Measurements from ENCODE around the gene MYO9A.

MYO9A gene

GRCh38 chr15:71779073-71779797 lies 338.7 kb downstream of the MYO9A start:
- no peak for DNase-seq

GRCh38 chr15:71777216-71777943 lies 340.6 kb downstream of the MYO9A start:
- no peak for DNase-seq

DNA sequence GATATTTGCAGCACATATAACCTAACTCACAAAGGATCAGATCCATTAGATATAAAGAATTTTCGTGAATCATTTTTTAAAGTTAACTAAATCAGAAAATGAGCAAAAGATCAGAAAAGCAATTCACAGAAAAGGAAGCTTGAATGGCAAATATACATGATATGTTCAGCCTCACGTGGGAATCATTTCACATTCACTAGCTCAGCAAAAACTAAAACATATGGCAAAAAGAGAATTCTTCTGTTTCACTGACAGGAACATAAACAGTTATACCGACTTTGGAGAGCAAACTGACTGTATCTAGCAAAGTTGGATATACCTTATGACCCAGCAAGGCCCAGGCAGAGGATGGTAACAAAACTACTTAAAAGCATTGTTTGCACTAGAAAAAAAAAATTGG lies 341.6 kb downstream of the MYO9A start:
- no peak for DNase-seq

DNA sequence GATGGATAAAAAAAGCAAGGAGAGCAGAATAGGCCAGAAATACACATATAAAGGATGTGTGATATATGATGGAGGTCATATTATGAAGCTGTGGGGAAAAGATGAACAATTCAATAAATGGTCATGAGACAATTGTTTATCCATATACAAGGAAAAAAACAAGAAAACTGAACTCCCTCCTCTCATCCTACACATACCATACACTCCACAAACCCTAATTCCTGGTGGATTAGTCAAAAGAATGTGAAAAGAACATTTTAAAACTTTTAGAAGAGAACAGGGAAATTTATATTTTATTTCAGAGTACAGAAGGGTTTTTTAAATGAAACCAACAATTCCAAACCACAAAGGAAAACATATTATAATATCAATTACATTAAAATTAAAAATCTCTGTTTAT lies 342.1 kb downstream of the MYO9A start:
- DNase-seq: no peak

GRCh38 chr15:71773206-71773859 lies 344.6 kb downstream of the MYO9A start:
- DNase-seq: no peak

All from NCI-H1930 (cell line).